K562 (cell line): Measurements from ENCODE around the gene FBXO15.

ENCODE experiments used
- ATF2 ChIP-seq: sonication (generic); formaldehyde crosslinking; IDR thresholded peaks from 2 replicates; pipeline ENCODE4 v1.8.1; 2022; ENCODE audit warnings: missing genetic modification reagents
- CTCF ChIP-seq, 3 experiments: IDR thresholded peaks in 2 of 3; conservative IDR thresholded peaks in 1 of 3; 2 replicates each; pipeline ENCODE4 v1.5.1; 2011 to 2012; ENCODE audit warnings: low read length in 3 of 3, mild to moderate bottlenecking in 3 of 3, control low read depth in 2 of 3, improper control_type of control experiment in 1 of 3, inconsistent platforms in 1 of 3, low read depth in 1 of 3, mixed read lengths in 1 of 3, moderate library complexity in 1 of 3; ENCODE audit not compliant: insufficient read depth in 2 of 3
- KLF13 ChIP-seq: fragments of 450-650 bp; IDR thresholded peaks from 2 replicates; pipeline ENCODE4 v1.6.1; 2016; ENCODE audit warnings: missing genetic modification characterization, low read depth, mild to moderate bottlenecking, missing compliant biosample characterization, moderate library complexity, borderline replicate concordance
- POLR2A ChIP-seq: fragments of 450-650 bp; conservative IDR thresholded peaks from 2 replicates; pipeline ENCODE4 v1.6.1; 2016
- SP1 ChIP-seq: sonication (generic); formaldehyde crosslinking; IDR thresholded peaks from 2 replicates; pipeline ENCODE4 v1.8.1; 2022; ENCODE audit warnings: mild to moderate bottlenecking, missing genetic modification reagents

- TF ChIP-seq CTCF (IDR thresholded peaks at IDR 0.05 in 2 of 3, conservative IDR thresholded peaks at IDR 0.05 in 1 of 3; ENCODE audit: insufficient read depth in 2 of 3, low read depth in 1 of 3, low read length in 3 of 3) (no peak), ATF2 (CRISPR knock-in tag) (no peak), KLF13 (tag) (no peak), SP1 (CRISPR knock-in tag) (no peak), POLR2A (no peak)
These were observed 973 bp upstream of the FBXO15 start for GRCh38 chr18:74148543-74149070.
